HG02943 (cell line): ENCODE data around the gene FCHSD2.
"Not testable (repeated sequence)": the region's sequence is repeated elsewhere in the genome, so short reads cannot be mapped to it uniquely, and the experiment has no call there.

Experiments used
- ATAC-seq: cut with Tn5 transposase; IDR thresholded peaks from one replicate; pipeline ENCODE4 v1.9.1; 2021; ENCODE audit warnings: mild to moderate bottlenecking, low read depth, moderate library complexity; ENCODE audit not compliant: unreplicated experiment

The FCHSD2 gene

GRCh38 chr11:72899238-72899637 is 242.9 kb downstream of the FCHSD2 start:
- no peak for ATAC-seq

GRCh38 chr11:72897506-72897905 is 244.6 kb downstream of the FCHSD2 start:
- no peak for ATAC-seq

GRCh38 chr11:72896431-72896830 is 245.7 kb downstream of the FCHSD2 start:
- no peak for ATAC-seq

DNA sequence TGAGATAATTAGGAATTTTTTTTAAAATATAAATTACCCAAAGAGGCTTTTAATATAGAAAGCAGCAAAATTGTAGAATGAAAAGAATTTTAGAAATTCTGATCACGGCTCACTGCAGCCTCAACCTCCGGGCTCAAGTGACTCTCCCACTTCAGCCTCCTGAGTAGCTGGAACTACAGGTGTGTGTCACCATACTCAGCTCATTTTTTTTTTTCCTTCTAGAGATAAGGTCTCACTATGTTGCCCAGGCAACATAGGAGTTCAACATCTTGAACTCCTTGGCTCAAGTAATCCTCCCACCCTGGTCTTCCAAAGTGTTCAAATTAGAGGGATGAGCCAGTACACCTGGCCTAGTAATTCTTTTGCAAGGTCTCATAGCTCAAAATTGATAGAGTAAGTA is 251.2 kb downstream of the FCHSD2 start:
- no peak for ATAC-seq

GRCh38 chr11:72886619-72887018 is 255.5 kb downstream of the FCHSD2 start:
- no peak for ATAC-seq

- no peak for ATAC-seq
These were observed 256.1 kb downstream of the FCHSD2 start for GRCh38 chr11:72885749-72886609.

GRCh38 chr11:72876147-72876546 is 266.0 kb downstream of the FCHSD2 start:
- no peak for ATAC-seq

DNA sequence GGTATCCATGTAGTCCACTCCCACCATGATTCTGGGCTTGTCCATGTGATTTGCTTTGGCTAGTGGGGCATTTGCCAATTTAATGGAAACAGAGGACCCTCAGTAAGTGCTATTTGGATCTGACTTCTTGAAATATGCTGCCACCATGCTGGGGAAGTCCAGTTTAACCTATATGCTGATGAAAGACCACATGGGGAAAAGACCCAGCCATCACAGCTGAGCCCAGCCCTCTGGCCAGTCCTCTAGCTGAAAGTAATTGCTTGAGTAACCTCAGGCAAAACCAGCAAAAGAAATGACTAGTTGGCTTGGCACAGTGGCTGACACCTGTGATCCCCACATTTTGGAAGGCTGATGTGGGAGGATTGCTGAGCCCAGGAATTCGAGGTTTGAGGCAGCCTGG is 266.4 kb downstream of the FCHSD2 start:
- no peak for ATAC-seq

DNA sequence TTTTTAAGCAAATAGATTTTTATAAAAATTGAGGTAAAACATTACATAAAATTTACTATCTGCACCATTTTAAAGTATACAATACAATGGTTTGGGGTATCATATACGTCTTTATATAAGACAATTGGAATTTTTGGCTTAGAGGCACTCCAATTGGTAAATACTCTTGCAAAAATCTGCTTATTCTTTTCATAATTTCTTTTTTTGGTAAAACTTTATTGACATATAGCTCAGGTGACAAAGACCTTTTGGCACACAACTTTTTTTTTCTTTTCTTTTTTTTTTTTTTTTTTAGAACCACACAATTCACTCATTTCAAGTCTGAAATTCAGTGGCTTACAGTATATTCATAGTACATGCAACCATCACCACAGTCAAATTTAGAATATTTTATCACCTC is 270.1 kb downstream of the FCHSD2 start:
- ATAC-seq: no peak

DNA sequence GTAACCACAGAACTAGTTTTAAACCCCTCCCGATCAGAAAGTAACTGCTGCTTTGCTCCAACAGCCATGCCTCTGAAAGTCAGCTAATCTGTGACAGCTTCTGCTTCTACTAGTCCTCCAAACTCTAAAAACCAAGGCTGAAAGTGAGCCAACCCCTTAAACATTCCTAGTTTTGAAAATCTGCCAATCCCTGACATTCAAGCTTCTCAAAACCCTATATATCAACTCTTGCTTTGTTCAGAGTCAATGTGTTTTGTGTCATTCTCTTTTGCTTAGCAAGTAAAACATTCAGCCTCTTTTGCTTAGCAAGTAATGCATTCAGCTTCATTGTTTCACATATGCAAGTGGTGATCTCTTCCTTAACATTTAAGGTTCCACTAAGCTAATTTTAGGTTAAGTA is 271.0 kb downstream of the FCHSD2 start:
- no peak for ATAC-seq

DNA sequence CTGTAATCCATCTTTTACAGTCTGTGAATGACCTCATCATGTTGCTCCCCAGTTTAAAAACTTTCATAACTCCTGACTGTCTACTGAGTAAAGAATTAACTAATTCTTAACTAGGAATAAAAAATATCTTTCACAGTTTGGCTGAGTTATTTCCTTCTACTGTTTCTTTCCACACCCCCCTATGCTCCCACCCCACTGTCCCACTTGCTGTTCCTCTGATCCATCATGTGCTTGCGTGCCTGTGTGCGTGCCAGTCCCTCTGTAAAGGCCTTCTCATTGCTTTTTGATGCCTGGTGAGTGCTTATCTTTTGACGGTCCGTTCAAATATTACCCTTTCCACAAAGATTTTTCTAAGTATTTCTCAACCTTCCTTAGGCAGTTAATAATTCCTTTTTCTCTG is 272.3 kb downstream of the FCHSD2 start:
- no peak for ATAC-seq

DNA sequence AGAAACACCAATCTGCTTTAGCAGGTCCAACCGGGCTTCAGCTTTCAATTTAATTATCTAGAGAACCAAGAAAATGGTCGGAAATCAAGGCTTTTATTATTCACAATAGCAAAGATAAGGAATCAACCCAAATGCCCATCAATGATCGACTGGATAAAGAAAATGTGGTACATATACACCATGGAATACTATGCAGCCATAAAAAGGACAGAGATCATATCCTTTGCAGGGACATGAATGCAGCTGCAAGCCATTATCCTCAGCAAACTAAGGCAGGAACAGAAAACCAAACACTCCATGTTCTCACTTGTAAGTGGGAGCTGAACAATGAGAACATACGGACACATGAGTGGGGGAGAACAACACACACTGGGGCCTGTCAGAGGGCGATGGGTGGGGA is 274.1 kb downstream of the FCHSD2 start:
- no peak for ATAC-seq

DNA sequence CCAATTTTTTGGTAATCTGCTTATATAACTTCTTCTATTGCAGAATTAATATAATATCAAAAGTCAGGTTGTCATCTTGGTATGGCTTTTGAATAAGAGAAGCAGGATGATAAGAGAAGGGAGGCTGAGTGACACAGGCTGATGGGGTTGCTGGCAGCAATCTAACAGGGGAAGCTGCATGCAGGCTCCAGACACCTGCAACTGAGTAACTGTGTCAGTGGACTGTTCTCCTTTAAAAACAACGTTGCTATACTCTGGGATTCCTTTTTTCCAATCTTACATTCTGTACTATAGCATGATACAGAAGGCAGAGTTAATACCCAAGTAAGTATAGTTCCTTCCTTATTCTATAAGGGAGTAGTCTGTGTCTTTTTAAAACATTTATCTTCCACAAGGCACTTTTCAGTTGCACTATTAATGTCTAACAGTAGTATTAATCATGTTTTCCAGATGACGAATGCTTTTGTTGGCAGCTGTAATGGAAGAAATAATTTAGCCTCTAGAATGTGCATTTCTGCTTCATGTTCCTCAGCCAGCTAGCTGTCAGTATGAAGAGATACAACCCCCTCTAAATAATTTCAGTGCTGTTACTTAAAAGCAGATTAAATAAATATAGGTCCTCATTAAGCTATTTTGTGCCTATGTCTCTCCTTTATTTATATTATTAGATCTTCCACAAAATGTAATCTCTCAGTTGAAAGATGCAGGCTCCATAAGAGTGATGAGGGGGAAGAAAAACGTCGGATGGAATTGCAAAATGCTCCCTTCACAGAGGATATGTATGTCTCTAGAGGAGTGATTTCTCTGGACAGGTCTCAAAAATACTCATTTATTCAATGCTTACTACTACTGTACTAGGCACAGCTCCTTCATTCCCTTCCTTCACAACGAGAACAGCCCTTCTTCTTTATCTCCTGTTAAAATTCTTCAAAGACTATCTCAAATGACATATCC is 277.1 kb downstream of the FCHSD2 start:
- ATAC-seq: no peak

- ATAC-seq: no peak
These were observed 278.2 kb downstream of the FCHSD2 start for GRCh38 chr11:72863916-72864315.

- ATAC-seq: no peak
These were observed 279.0 kb downstream of the FCHSD2 start for GRCh38 chr11:72863091-72863490.

GRCh38 chr11:72860592-72860991 is 281.5 kb downstream of the FCHSD2 start:
- no peak for ATAC-seq

GRCh38 chr11:72860010-72860409 is 282.1 kb downstream of the FCHSD2 start:
- no peak for ATAC-seq

- ATAC-seq: no peak
These were observed 283.0 kb downstream of the FCHSD2 start for GRCh38 chr11:72859126-72859525.

GRCh38 chr11:72858267-72858666 is 283.9 kb downstream of the FCHSD2 start:
- not testable (repeated sequence) for ATAC-seq

- ATAC-seq: no peak
These were observed 285.4 kb downstream of the FCHSD2 start for GRCh38 chr11:72856551-72857345.

- no peak for ATAC-seq
These were observed 286.1 kb downstream of the FCHSD2 start for GRCh38 chr11:72856065-72856464.
